NCI-H1048 (cell line): Measurements from ENCODE around the gene BEST1.
"Not testable (repeated sequence)": the region's sequence is repeated elsewhere in the genome, so short reads cannot be mapped to it uniquely, and the experiment has no call there.

Source experiments
- DNase-seq: peaks from one replicate; lab custom pipeline; 2025; lab: John Stamatoyannopoulos, UW

Gene BEST1

DNA sequence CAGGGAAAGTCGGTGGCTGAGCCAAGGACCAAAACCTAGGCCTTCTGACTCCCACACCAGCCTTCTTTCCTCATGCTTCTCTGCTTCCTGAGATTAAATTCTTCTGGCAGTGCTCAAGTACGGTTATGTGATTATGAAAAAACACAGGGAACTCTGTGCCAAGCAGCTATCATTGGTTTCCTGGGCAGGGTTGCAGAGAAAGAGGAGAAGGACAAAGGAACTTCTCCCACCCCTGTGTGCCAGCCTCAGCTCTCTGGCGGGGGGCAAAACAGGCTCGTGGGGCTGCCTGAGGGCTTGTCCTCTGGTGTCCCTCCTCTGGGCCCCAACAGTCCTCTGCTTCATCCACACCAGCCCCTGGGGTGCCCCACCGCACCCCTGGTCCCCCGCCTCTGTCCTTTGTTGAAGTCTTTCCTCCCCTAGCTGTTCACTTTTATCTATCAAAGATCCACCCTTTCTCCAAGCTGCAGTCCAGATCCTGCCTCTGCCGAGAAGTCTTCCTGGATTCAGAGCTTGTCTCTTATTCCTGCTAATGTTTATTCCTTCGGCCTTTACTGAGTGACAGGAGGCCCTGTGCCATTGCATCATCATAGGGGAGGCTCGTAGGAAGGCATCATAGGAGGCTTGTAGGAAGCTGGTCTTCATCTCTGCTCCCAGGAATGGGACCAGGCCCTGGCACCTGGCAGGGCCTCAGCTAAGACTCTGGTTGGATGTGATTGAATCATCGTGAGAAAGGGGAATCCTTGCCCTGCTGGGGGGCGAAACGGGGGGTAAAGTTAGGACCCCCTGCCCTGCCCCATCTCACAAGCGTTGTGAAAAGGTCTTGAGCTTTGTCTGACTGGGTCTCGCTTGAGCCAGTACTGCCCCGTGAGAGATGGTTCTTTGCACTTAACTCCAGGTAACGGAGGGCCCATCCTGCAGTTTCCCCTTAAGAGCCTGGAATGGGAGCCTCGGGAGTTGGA, 28.8 kb downstream of the BEST1 start:
- no peak for DNase-seq

DNA sequence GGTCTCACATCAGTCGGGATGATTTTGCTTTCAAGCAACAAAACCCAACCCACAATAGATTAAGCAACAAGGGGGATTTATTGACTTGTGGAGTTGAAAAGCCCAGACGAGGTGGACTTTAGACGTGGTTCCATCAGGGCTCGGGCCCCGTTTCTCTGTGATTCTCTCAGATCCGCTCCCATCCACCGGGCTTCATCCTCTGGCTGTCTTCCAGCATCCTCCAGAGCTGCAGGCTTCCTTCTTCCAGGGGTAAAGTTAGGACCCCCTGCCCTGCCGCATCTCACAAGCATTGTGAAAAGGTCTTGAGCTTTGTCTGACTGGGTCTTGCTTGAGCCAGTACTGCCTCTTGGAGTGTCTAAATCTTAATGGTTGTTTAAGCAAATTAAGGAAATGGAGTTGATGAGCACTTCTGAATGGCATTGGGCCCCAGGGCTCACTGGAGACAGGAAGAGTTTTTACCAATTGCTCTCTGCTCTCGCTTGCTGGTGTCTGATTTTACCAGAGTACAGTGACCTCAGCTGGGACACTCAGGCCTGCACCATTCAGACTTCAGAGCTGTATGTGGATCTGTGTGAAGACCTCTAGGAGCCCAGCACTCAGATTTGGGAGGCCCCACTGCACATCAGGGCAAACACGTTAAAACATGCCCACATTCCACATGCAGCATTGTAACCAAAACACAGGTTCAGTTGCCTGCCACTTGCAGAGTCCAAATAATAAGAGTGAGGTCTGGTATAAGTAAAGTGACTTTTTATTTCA, 30.8 kb downstream of the BEST1 start:
- DNase-seq, result no peak

DNA sequence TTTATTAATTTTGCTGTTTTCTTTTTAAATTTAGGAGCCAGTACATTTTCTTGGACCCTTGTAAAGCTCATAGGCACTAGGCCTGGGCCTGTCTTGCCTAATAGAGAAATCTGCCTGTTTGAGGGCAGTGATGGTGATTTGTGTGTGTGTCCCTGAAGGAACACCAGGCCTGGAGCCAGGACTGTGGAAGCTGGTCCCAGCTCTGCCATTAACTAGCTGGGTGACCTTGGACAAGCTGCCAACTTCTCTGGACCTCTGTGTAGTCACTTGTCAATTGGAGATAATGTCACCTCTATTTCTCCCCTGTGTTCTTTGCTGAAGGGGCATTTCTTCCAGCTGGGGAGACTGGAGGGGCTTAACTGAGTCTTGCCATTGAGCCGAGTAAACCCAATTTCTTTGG, 33.3 kb downstream of the BEST1 start:
- DNase-seq, result no peak

DNA sequence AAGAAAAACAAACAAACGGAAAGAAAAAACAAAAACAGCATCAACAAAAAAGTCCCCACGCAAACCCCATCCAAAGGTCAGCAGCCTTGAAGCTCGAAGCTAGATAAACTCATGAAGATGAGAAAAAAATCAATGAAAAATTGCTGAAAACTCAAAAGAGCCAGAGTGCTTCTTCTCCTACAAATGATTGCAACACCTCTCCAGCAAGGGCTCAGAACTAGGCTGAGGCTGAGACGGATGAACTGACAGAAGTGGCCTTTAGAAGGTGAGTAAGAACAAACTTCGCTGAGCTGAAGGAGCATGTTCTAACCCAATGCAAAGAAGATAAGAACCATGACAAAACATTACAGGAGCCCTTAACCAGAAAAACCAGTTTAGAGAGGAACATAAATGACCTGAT, 35.7 kb downstream of the BEST1 start:
- DNase-seq, result no peak

DNA sequence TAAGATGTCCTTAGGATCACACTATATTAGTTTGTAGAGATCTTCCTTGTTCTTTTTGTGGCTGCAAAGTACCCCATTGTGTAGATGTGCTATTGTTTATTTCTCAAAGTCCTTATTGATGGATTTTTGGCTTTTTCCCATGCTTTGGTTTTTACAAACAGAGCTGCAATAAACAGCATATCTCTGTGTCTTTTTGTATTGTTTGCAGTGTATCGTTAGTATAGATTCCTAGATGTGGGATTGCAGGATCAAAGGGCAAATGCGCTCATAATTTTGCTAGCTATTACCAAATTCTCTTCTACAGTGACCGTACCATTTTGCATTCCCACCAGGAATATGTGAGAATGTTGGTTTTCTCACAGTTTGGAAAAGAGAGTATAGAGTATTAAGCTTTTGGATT, 44.8 kb downstream of the BEST1 start:
- no peak for DNase-seq

DNA sequence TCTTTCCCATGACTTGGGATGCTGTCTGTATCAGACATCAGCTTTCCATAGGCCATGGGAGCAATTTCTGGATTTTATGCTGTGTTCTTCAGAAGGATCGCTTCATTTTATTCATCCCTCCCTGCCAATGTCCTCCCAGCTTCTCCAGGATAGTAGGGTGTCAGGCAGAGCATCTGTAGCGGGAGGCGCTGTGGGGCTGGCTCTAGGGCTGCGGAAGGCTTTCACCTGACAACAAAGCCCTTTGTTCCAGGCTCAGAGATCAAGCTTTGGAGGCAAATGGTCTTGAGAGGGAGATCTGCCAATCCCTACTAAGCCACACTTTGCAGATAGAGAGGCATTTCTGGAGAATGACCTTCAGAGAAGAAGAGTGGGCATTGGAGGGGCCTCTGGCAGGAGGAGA, 46.8 kb downstream of the BEST1 start:
- no peak for DNase-seq

DNA sequence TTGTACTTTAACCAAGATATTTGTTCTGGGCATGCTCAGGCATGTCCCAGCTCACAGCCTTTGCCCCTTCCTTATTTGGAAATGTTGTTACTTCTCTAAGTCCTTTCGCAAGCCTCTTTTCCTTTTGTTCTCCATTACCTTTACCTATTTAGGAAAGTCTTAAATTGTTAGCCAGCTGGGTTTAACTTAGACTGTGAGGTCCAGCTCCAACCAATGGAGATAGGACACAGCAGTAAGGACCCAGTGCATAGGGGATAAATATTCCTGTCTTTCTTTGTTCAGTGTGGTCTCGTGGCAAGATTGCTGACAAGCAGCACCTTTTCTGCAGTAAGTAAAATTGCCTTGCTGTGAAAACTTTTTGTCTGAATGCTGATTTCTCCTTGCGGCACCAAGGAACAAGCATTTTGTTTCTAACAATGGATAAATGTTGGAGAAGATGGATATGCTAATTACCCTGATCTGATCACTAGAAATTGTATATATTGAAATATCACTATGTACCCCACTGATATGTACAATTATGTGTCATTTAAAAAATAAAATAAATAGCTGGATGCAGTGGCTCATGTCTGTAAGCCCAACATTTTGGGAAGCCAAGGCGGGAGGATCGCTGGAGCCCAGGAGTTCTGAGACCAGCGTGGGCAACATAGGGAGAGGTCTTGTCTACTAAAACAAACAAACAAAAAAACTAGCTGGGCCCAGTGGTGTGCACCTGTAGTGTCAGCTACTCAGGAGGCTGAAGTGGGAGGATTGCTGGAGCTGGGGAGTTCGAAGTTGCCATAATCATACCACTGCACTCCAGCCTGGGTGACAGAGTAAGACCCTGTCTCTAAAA, 49.2 kb downstream of the BEST1 start:
- DNase-seq, result no peak

DNA sequence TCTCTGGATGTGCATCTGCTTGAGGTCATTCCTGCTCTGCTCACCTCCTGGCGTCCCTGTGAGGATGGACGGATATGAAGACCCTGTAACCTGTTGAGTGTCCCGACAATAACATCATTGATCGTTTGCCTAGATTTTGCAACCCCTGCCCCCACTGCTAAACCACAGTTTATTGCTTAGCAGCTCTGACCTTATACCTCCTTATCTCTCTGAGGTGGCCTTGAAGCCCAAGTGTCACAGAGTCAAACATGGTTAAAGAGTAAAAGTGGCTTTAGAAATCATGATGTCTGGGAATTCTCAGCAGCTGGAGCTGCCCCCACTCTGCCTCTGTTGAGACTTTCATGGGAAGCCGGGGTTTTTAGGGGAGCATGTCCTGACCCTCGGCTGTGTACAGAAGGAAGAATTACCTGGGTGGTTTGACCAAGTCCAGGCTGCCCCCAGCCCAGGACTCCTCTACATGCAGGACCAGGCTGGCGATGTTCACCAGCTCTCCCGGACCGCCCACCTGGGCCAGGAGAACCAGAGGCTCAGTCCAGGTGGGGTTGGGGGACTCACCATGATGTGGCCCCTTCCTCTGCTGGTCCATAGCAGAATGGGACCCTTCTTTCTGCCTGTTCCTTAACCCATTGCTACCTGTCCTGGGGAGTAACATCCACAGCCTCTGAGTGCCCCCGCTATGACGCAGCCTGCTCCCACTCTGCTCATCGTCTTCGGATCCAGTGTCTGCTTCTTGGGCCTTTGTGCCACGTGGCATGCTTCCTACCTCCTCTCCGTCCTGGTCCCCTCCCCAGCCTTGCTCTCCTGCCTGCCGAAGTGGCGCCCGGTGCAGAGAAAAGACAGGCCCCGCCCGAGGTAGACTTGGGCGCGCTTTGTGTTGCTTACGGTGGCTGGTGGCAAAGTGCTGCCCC, 50.6 kb downstream of the BEST1 start:
- DNase-seq, result no peak

DNA sequence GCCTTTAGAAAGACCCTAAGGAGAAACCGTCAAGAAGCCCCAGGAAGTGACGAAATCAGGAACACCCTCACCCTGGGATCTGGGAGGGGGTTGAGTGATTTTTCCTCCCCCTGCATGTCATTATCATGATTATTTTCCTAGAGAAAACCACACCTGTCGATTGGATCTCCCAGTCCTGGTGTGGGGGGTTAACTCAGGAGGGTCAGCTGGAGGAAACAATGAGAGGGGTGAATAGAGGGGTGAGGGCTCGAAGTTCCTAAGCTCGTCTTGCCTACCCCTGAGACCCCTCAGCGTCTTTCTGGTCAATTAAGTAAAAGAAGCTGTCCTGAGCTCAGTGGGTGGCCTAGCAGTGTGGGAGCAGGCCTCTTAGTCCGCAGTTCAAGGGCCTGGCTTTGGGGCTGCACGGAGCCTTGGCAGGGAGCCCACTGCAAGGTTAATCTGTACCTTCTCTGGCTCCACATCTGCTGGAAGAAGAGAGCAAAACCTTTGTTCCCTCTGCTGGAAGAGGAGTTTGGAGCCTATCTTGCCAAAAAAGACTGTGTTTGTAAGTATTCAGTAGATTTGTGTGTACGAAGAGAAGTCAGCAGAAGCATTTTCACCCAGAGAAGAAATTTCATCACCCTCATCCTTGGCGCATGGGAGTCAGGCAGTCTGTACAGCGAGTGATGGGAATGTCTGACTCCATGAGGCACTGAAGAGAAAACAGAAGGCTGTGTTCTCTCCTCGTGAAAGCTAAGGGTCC, 51.5 kb downstream of the BEST1 start:
- no peak for DNase-seq

DNA sequence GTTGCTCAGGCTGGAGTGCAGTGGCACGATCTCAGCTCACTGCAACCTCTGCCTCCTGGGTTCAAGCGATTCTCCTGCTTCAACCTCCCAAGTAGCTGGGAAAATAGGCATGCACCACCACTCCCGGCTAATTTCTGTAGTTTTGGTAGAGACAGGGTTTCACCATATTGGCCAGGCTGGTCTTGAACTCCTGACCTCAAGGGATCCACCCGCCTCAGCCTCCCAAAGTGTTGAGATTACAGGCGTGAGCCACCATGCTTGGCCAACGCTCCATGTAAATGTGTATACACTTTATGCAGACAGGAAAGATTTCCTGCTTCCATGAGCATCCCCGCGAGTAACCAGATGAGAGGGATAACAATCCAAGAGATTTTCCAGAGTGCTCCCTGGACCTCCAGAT, 52.1 kb downstream of the BEST1 start:
- DNase-seq, result not testable (repeated sequence)

DNA sequence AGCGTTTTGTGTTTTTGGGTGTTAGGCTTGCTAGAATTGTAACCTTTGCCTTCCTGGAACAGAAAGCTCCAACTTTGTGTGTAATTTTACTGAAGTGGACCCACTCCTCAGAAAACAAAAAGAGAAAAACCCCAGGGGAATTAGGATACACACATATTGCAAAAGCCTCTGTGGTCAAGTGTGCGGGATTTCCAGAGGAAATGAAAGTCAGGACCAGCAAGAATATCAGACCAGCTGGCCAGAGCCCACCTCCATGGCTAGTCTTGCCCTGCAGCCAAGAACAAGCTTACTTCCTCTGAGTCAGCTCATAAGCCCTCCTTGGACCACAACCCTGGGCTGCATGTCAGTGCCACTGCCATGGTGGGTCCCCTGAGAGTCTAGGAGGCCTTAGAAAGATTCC, 54.3 kb downstream of the BEST1 start:
- DNase-seq, result no peak

DNA sequence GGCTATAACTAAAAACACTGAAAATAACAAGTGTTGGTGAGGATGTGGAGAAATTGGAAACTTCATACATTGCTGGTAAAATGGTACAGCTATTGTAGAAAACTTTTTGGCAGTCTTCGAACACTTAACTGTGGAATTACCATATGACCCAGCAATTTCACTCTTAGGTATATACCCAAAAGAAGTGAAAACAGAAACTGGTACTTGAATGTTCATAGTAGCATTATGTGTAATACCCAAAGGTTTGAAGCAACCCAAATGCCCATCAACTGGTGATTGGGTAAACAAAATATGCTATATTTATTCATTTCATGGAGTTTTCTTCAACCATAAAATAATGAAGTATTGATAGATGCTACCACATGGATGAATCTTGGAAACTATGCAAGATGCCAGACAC, 58.0 kb downstream of the BEST1 start:
- DNase-seq, result no peak

DNA sequence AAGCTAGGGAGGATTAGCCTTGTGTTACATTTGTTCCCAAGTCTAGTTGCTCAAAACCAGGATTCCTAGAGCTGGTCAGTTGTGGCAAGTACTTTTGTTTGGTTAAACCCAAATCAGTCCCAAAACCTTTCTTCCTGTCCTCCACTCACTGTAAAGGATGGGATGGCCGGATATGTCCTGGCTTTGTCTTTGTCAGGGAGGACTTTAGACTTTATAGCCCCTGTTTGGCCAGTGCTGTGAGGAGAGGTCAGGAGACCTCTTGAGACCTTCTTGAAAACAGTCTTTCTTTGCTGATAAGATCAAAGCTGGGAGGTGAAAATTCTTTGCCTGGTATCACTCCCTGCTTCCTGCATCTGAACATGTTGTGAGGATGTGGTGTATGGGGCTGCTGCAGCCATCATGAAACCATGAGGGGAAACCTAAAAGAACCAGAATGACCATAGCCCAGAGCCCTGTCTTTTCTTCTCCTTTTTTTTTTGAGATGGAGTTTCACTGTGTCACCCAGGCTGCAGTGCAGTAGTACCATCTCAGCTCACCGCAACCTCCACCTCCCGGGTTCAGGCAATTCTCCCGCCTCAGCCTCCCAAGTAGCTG, 60.9 kb downstream of the BEST1 start:
- DNase-seq, result no peak

DNA sequence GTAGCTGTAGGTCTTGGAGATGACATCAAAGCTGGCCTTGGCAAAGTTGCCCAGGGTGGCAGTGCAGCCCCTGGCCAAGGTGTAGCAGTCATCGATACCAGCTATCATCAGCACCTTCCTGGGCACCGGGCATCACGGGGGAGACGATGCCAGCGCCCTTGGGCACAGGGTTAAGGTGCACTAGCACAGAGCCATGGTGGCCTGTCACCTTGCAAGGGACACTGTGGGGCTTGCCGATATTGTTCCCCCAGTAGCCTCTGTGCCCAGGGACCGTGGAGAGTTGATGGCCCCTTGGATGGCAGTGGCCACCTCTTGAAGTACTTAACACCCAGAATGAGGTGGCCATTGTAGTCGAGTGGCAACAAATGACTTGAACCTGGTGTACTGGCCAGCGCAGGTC, 61.7 kb downstream of the BEST1 start:
- DNase-seq, result no peak

DNA sequence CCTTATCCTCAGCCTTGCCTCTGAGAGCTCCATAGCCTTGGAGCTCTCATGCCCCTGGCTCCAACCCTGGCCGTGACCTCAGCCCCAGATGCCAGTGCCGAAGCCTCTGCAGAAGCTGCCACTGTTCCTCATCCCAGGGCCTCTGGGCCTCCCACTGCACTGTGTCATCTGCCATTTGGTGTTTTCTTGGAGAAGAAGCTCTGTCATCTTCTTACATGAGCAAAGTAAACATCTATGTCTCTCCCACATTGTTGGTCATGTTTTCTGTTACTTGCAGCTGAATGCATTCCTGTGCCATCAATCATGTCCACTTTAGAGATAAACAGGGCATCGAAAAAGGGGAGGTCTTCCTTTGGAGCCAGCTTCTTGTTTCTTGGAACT, 62.3 kb downstream of the BEST1 start:
- no peak for DNase-seq

DNA sequence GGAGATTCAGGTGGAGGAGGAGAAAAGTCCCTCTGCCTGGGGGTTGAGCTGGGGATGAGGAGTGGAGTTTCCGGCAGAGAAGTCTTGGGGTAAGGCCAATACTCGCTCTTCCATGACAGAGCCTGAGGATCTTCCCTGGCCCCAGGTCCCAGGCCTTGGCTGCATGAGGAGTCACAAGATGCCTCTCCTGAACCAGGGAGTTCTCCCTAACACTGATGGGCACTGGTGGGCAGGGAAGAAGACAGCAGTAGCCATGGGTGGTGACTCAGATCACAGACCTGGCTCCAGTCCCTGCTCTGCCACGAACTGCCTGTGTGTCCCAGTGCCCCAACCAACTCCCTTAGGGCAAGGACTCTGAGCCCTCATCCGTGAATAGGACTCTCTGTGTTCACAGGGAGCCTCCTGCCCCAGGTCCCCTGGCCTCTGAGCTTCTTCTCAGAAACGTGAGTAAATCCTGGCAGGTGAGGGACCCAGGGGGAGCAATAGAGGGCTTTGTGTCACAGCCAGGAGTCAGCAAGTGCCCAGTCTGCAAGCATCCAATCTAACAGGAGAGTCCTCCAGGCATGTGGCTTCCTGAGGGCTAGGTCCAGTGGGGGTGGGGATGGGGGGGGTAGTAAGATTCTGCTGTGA, 62.8 kb downstream of the BEST1 start:
- DNase-seq, result no peak
